Smooth muscle cell (in vitro differentiated cells): ENCODE results near the gene LRMDA. TPM values are rescaled to one million over a fixed set of nuclear protein-coding genes. Genes with fewer than 3 reads are reported as not detected.
"Not testable (repeated sequence)": the region's sequence is repeated elsewhere in the genome, so short reads cannot be mapped to it uniquely, and the experiment has no call there.

Experiments
- DNase-seq: peaks from one replicate; lab custom pipeline; 2025; ENCODE audit not compliant: unreplicated experiment; lab: John Stamatoyannopoulos, UW
- H2AFZ ChIP-seq: fragments of 200-600 bp; sonication (generic); 2 replicates; pipeline ENCODE4 v1.6.0; 2016; ENCODE audit warnings: antibody characterized with exemption, low read depth, mild to moderate bottlenecking
- H3F3A ChIP-seq: fragments of 200-600 bp; sonication (generic); 2 replicates; pipeline ENCODE4 v1.6.0; 2017; ENCODE audit warnings: antibody characterized with exemption, low read depth
- H3K27ac ChIP-seq: fragments of 200-600 bp; sonication (generic); 2 replicates; pipeline ENCODE4 v1.5.1; 2016; ENCODE audit warnings: low read depth, mild to moderate bottlenecking
- H3K27me3 ChIP-seq: fragments of 200-600 bp; sonication (generic); 2 replicates; pipeline ENCODE4 v1.6.1; 2016; ENCODE audit warnings: low read depth, mild to moderate bottlenecking
- H3K36me3 ChIP-seq: fragments of 200-600 bp; sonication (generic); 2 replicates; pipeline ENCODE4 v1.5.1; 2016; ENCODE audit warnings: low read depth
- H3K4me1 ChIP-seq: fragments of 200-600 bp; sonication (generic); 2 replicates; pipeline ENCODE4 v1.5.1; 2016; ENCODE audit warnings: low read depth
- H3K4me2 ChIP-seq: fragments of 200-600 bp; sonication (generic); 2 replicates; pipeline ENCODE4 v1.6.0; 2016; ENCODE audit warnings: mild to moderate bottlenecking
- H3K4me3 ChIP-seq: fragments of 200-600 bp; sonication (generic); 2 replicates; pipeline ENCODE4 v1.5.1; 2016; ENCODE audit warnings: mild to moderate bottlenecking
- H3K79me2 ChIP-seq: fragments of 200-600 bp; sonication (generic); 2 replicates; pipeline ENCODE4 v1.6.0; 2016; ENCODE audit warnings: low read depth, mild to moderate bottlenecking
- H3K9ac ChIP-seq: fragments of 200-600 bp; sonication (generic); 2 replicates; pipeline ENCODE4 v1.6.0; 2016; ENCODE audit warnings: low read depth
- H3K9me3 ChIP-seq: fragments of 200-600 bp; sonication (generic); replicated peaks from 2 replicates; pipeline ENCODE4 v1.5.1; 2016; ENCODE audit warnings: low read depth
- H4K20me1 ChIP-seq: fragments of 200-600 bp; sonication (generic); 2 replicates; pipeline ENCODE4 v1.6.0; 2016; ENCODE audit warnings: low read depth
- WGBS: methylation state at CpG from one replicate; pipeline ENCODE4 v1.1.7; 2016; ENCODE audit warnings: low lambda C conversion rate; 5-methylcytosine and 5-hydroxymethylcytosine counted together
- polyA plus RNA-seq: library from polyadenylated mRNA; unstranded; fragments of >200 nt; fragmentation: Nextera tagmentation; extraction: Ambion mirVana; gene quantifications from 2 replicates; pipeline ENCODE4 v1.2.1, GENCODE V29; 2016
- total RNA-seq: library from RNA; depleted of rRNA; stranded (reverse); fragments of >200 nt; gene quantifications from 2 replicates; pipeline ENCODE4 v1.2.3, GENCODE V29; 2014
- TF ChIP-seq, protein P1 (sequence below): fragments of 200-600 bp; sonication (generic); IDR thresholded peaks from 2 replicates; pipeline ENCODE4 v1.5.1; 2017; ENCODE audit warnings: borderline replicate concordance, mild to moderate bottlenecking, antibody characterized with exemption; ENCODE audit not compliant: insufficient read depth, poor library complexity, severe bottlenecking

The LRMDA gene
- total and polyA plus RNA-seq, 2 experiments from 2014 or later = 1.5 to 1.6 TPM

DNA sequence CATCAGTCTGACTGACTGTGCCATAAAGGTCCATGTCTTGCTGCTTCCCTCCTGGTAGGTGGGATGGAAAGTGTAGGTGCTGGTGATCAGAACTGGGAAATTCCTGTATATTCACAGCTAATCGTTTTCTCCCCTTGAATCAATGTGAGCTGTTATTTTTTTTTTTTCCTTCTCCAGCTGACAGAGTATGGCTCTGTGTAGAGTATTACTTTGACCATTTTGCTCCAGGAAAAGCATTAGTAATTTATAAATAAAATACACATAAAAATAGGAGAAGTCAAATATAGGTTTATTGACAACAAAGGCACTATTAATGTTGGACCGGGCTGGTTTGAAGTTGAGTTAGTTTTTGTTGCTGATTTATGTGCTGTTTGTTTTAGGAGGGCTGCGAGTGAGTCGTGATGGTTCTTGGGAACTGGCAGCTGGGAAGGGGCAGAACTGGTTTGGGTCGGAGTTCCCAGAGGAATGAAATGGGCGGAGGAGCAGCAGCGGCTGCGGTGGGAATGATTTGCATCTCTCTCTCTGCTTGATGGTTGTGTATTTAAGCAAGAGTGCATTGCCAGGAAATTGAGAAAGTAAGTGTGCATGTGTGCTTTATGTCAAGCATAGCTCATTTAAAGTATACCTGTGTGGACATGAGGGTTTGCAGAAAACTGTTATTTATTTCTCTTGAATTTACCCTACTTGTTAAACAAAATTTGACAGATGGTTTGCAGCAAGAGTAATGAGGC, 80.9 kb downstream of the LRMDA start:
- H3K79me2 ChIP-seq = no peaks in the 10 kb centered on the region
- no peak overlapping the region for H3K4me3 ChIP-seq
- no peaks in the 10 kb centered on the region for H3K9me3 ChIP-seq
- H3K27ac ChIP-seq = no peak overlapping the region
- H3K4me2 ChIP-seq = peak overlapping the region; percentile 39
- H3K27me3 ChIP-seq = no peaks in the 10 kb centered on the region
- no peaks in the 10 kb centered on the region for H4K20me1 ChIP-seq
- peaks cover 6% of the 10 kb centered on the region for H3F3A ChIP-seq
- 33% methylated on average over 8 of the region's 8 CpGs for WGBS
- TF ChIP-seq, protein P1, sequence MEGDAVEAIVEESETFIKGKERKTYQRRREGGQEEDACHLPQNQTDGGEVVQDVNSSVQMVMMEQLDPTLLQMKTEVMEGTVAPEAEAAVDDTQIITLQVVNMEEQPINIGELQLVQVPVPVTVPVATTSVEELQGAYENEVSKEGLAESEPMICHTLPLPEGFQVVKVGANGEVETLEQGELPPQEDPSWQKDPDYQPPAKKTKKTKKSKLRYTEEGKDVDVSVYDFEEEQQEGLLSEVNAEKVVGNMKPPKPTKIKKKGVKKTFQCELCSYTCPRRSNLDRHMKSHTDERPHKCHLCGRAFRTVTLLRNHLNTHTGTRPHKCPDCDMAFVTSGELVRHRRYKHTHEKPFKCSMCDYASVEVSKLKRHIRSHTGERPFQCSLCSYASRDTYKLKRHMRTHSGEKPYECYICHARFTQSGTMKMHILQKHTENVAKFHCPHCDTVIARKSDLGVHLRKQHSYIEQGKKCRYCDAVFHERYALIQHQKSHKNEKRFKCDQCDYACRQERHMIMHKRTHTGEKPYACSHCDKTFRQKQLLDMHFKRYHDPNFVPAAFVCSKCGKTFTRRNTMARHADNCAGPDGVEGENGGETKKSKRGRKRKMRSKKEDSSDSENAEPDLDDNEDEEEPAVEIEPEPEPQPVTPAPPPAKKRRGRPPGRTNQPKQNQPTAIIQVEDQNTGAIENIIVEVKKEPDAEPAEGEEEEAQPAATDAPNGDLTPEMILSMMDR = no peak
- no peak for DNase-seq
- no peaks in the 10 kb centered on the region for H3K36me3 ChIP-seq
- H3K4me1 ChIP-seq = peaks cover 5% of the 10 kb centered on the region
- no peak overlapping the region for H2AFZ ChIP-seq
- no peak overlapping the region for H3K9ac ChIP-seq

DNA sequence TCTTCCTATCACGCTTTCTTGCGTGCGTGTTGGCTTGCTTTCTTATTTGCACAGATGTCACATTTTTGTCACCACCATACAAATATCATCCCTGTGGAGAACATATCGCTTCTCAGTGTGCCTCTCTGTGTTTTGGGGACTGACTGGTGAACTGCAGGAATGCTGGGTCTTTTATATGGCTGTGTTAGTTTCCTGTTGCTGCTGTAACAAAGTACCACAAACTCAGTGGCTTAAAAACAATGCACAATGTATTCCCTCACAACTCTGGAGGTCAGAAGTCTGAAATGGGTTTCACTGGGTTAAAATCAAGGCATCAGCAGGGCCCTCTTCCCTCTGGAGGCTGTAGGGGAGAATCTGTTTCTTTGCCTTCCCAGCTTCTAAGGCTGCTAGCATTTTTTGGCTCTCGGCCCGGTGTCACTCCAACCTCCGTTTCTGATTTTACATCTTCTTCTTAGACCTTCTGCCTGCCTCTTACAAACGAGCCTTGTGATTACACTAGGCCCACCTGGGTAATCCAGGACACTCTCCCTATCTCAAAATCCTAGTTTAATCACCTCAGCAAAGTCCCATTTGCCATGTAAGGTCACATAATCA, 82.0 kb downstream of the LRMDA start:
- Histone ChIP-seq H3K27ac (no peak overlapping the region), H3K9ac (no peak overlapping the region), H3K4me3 (no peak overlapping the region), H3K36me3 (no peaks in the 10 kb centered on the region), H3K9me3 (no peaks in the 10 kb centered on the region), H3K4me1 (no peaks in the 10 kb centered on the region), H3K27me3 (no peaks in the 10 kb centered on the region), H3K79me2 (no peaks in the 10 kb centered on the region), H4K20me1 (no peaks in the 10 kb centered on the region), H3F3A (no peaks in the 10 kb centered on the region), H3K4me2 (no peak overlapping the region), H2AFZ (no peak overlapping the region)
- DNase-seq = no peak
- TF ChIP-seq, protein P1 = no peak
- WGBS = 74% methylated on average over 8 of the region's 8 CpGs

DNA sequence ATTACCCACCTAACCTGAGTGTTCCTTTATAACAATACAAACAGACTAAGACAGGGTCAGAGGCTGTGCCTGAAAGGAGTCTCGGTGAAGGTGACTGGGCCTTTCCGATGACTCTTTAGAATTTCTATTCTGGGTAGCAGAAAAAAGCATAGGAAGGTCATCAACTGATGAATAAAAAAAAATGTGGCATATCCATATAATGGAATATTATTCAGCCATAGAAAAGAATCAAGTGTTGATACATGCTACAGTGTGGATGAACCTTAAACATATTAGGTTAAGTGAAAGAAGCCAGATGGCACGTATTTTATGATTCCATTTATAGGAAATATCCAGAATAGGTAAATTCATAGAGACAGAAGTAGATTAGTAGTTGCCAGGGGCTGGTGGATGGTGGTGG, 83.4 kb downstream of the LRMDA start:
- WGBS = 97% methylated on average over 3 of the region's 3 CpGs
- Histone ChIP-seq H3K4me2 (no peak overlapping the region), H3K9ac (no peak overlapping the region), H3F3A (no peaks in the 10 kb centered on the region), H2AFZ (no peak overlapping the region), H3K4me3 (no peak overlapping the region), H3K27me3 (no peaks in the 10 kb centered on the region), H3K27ac (no peak overlapping the region), H4K20me1 (no peaks in the 10 kb centered on the region), H3K36me3 (no peaks in the 10 kb centered on the region), H3K9me3 (no peaks in the 10 kb centered on the region), H3K79me2 (no peaks in the 10 kb centered on the region), H3K4me1 (no peaks in the 10 kb centered on the region)
- TF ChIP-seq, protein P1 = no peak
- no peak for DNase-seq

DNA sequence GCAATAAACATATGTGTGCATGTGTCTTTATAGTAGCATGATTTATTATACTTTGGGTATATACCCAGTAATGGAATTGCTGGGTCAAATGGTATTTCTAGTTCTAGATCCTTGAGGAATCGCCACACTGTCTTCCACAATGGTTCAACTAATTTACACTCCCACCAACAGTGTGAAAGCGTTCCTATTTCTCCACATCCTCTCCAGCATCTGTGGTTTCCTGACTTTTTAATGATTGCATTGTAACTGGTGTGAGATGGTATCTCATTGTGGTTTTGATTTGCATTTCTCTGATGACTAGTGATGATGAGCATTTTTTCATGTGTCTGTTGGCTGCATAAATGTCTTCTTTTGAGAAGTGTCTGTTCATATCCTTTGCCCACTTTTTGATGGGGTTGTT, 84.7 kb downstream of the LRMDA start:
- H4K20me1 ChIP-seq, H2AFZ ChIP-seq, H3K9ac ChIP-seq, H3K4me3 ChIP-seq, H3K4me2 ChIP-seq, H3K79me2 ChIP-seq, H3K27me3 ChIP-seq, H3K4me1 ChIP-seq, H3K36me3 ChIP-seq, H3K27ac ChIP-seq, DNase-seq, H3F3A ChIP-seq, H3K9me3 ChIP-seq: not testable (repeated sequence)
- WGBS = 79% methylated on average over 2 of the region's 2 CpGs

DNA sequence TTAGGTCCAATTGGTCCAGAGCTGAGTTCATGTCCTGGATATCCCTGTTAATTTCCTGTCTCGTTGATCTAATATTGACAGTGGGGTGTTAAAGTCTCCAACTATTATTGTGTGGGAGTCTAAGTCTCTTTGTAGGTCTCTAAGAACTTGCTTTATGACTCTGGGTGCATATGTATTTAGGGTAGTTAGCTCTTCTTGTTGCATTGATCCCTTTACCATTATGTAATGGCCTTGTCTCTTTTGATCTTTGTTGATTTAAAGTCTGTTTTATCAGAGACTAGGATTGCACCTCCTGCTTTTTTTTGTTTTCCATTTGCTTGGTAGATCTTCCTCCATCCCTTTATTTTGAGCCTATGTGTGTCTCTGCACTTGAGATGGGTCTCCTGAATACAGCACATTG, 87.8 kb downstream of the LRMDA start:
- H3K27ac ChIP-seq, H3K27me3 ChIP-seq, DNase-seq, H3K9me3 ChIP-seq, H3K9ac ChIP-seq, H3K4me1 ChIP-seq, H3K4me3 ChIP-seq, H3F3A ChIP-seq, H3K79me2 ChIP-seq, H3K4me2 ChIP-seq, H4K20me1 ChIP-seq, H3K36me3 ChIP-seq, H2AFZ ChIP-seq: not testable (repeated sequence)
- 78% methylated on average over 1 of the region's 1 CpG for WGBS

DNA sequence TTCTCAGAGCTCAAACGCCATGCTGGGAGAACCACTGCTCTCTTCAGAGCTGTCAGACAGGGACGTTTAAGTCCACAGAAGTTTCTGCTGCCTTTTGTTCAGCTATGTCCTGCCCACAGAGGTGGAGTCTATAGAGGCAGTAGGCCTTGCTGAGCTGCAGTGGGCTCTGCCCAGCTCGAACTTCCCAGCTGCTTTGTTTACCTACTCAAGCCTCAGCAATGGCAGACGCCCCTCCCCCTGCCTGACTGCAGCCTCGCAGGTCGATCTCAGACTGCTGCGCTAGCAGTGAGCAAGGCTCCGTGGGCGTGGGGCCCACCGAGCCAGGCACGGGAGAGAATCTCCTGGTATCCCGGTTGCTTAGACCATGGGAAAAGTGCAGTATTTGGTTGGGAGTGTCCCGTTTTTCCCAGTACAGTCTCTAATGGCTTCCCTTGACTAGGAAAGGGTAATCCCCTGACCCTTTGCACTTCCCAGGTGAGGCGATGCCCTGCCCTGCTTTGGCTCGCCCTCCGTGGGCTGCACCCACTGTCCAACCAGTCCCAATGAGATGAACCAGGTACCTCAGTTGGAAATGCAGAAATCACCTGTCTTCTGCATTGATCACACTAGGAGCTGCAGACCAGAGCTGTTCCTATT, 89.9 kb downstream of the LRMDA start:
- Histone ChIP-seq H3K4me1 (peaks cover 10% of the 10 kb centered on the region), H3K4me2 (peak overlapping the region; percentile 68), H2AFZ (peak overlapping the region; percentile 10)
- not testable (repeated sequence) for H3K4me3 ChIP-seq, DNase-seq, H3K9me3 ChIP-seq, H3K79me2 ChIP-seq, H3K9ac ChIP-seq, H4K20me1 ChIP-seq, H3K36me3 ChIP-seq, H3F3A ChIP-seq, H3K27ac ChIP-seq, H3K27me3 ChIP-seq
- WGBS = 41% methylated on average over 16 of the region's 16 CpGs
